Measurements from ENCODE around the gene INPP5D.

DNA sequence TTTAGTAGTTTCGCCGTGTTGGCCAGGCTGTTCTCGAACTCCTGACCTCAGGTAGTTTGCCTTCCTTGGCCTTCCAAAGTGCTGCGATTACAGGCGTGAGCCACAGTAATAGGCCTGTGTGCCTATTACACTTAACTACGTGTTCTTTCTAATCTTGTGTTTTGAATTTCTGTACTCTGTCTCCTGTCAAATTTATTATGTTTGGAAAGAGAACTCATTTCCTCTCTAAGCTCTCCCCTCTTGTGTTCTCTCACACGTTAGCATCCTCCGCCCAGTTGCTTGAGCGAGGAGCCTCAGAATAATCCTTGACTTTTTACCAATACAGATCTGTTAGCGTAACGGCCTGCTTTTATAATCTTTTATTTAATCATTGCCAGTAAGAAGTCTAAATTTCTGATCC lies 195.0 kb downstream of the INPP5D start:
- TF ChIP-seq, protein P1, sequence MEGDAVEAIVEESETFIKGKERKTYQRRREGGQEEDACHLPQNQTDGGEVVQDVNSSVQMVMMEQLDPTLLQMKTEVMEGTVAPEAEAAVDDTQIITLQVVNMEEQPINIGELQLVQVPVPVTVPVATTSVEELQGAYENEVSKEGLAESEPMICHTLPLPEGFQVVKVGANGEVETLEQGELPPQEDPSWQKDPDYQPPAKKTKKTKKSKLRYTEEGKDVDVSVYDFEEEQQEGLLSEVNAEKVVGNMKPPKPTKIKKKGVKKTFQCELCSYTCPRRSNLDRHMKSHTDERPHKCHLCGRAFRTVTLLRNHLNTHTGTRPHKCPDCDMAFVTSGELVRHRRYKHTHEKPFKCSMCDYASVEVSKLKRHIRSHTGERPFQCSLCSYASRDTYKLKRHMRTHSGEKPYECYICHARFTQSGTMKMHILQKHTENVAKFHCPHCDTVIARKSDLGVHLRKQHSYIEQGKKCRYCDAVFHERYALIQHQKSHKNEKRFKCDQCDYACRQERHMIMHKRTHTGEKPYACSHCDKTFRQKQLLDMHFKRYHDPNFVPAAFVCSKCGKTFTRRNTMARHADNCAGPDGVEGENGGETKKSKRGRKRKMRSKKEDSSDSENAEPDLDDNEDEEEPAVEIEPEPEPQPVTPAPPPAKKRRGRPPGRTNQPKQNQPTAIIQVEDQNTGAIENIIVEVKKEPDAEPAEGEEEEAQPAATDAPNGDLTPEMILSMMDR (conservative IDR thresholded peaks at IDR 0.05; ENCODE audit: low read length) = no peak
- TF ChIP-seq EZH2phosphoT487 (IDR thresholded peaks at IDR 0.05; ENCODE audit: borderline replicate concordance, low read depth, low read length) = no peak

Data from OCI-LY7 (cell line).